Choroid plexus epithelial cell (primary cell): ENCODE measurements around the gene UNC5C.

Experiments
- DNase-seq: peaks from one replicate; pipeline ENCODE4 v3.0.0-alpha.2; 2010; ENCODE audit warnings: low read depth
- H3K4me3 ChIP-seq: 2 replicates; pipeline ENCODE4 v1.5.1; 2011; ENCODE audit warnings: low read depth, mild to moderate bottlenecking, control low read depth, low read length, moderate library complexity
- CTCF ChIP-seq: conservative IDR thresholded peaks from 2 replicates; pipeline ENCODE4 v1.5.1; 2011; ENCODE audit warnings: low read depth, mild to moderate bottlenecking, control low read depth, inconsistent platforms, low read length, moderate library complexity

Gene UNC5C

GRCh38 chr4:95540227-95540626 lies 8.5 kb downstream of the UNC5C start:
- no peak for DNase-seq
- H3K4me3 ChIP-seq = no peak overlapping the region
- no peak for TF ChIP-seq CTCF

- H3K4me3 ChIP-seq = no peak overlapping the region
- TF ChIP-seq CTCF = no peak
- DNase-seq = no peak
These were observed 9.7 kb downstream of the UNC5C start for GRCh38 chr4:95539106-95539505.

GRCh38 chr4:95537863-95538488 lies 10.8 kb downstream of the UNC5C start:
- no peak overlapping the region for H3K4me3 ChIP-seq
- no peak for DNase-seq
- no peak for TF ChIP-seq CTCF

- no peak for DNase-seq
- TF ChIP-seq CTCF = no peak
- H3K4me3 ChIP-seq = no peak overlapping the region
These were observed 11.6 kb downstream of the UNC5C start for GRCh38 chr4:95537191-95537590.

GRCh38 chr4:95536650-95537049 lies 12.1 kb downstream of the UNC5C start:
- no peak for TF ChIP-seq CTCF
- H3K4me3 ChIP-seq = no peak overlapping the region
- DNase-seq = no peak

GRCh38 chr4:95535180-95535579 lies 13.6 kb downstream of the UNC5C start:
- DNase-seq = no peak
- no peak overlapping the region for H3K4me3 ChIP-seq
- TF ChIP-seq CTCF = no peak

- TF ChIP-seq CTCF = no peak
- no peak overlapping the region for H3K4me3 ChIP-seq
- DNase-seq = no peak
These were observed 14.7 kb downstream of the UNC5C start for GRCh38 chr4:95534032-95534431.
